Stimulated activated naive CD8-positive, alpha-beta T cell treated with anti-CD3 and anti-CD28 coated beads, Interleukin-15, Interleukin-2, amounts not matched to agents 100 ng/mL and 50 ng/mL, for 24 hours (primary cell): ENCODE results near the gene C14orf119.

Source experiments
- H3K27ac Mint-ChIP-seq: one replicate; pipeline ENCODE4 v1.8.0; 2021; ENCODE audit warnings: mild to moderate bottlenecking, mixed read lengths
- H3K27me3 Mint-ChIP-seq: one replicate; pipeline ENCODE4 v1.8.0; 2021; ENCODE audit warnings: mixed read lengths
- H3K36me3 Mint-ChIP-seq: one replicate; pipeline ENCODE4 v1.8.0; 2021; ENCODE audit warnings: low read depth, mixed read lengths
- H3K4me1 Mint-ChIP-seq: one replicate; pipeline ENCODE4 v1.8.0; 2021; ENCODE audit warnings: low read depth, mixed read lengths
- H3K4me3 Mint-ChIP-seq: one replicate; pipeline ENCODE4 v1.8.0; 2021; ENCODE audit warnings: mild to moderate bottlenecking, mixed read lengths
- H3K9me3 Mint-ChIP-seq: one replicate; pipeline ENCODE4 v1.8.0; 2021; ENCODE audit warnings: mixed read lengths

C14orf119 gene

DNA sequence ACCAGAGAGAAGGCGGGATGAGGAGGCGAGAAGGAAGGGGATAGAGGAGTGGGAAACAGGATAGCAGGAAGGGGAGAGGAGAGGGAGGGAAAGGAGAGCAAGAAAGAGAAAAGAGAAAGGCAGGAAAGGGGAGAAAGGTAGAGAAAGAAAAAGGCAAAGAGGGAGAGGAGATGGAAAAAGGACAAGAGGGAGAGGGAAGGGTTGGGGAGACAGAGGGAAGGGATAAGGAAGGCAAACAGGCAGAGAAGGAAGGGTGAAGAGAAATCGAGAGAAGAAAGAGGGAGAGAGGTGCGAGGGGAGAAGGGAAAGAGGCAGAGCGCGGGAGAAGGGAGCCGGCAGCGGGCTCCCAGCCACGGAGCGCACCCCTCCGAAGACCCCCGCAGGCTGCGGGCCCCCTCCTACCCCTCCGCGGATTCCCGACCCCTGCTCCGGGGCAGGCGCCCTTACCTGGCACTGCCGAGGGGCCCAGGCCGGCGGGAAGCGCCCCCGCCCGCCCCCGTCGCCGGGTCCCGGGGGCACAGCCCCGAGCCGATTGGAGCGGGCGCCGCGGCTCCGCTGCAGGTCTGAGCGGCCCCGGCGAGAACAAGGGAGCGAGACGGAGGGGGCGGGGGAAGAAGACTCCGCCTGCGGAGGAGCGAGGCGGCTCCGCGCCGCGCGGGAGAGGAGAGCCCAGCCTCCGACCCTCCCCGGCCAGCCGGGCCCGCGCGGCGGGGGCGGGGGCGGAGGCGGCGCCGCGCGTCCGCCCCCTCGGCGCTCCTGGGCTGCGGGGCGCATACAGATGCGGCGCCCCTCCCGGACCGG lies 38.1 kb upstream of the C14orf119 start, which contains the start of gene CDH24:
Gene CDH24 (minus strand): TSS at position 565 of the 801 bp plus-strand sequence. CDS start 1,787 bp downstream, outside the sequence.
- Mint-ChIP-seq H3K36me3 (peaks cover 27% of the 10 kb centered on the region), H3K4me1 (peaks cover 19% of the 10 kb centered on the region), H3K9me3 (no peaks in the 10 kb centered on the region), H3K27me3 (peaks cover 5% of the 10 kb centered on the region), H3K4me3 (peak within 1 kb of the TSS; percentile 77), H3K27ac (no peak within 1 kb of the TSS)

DNA sequence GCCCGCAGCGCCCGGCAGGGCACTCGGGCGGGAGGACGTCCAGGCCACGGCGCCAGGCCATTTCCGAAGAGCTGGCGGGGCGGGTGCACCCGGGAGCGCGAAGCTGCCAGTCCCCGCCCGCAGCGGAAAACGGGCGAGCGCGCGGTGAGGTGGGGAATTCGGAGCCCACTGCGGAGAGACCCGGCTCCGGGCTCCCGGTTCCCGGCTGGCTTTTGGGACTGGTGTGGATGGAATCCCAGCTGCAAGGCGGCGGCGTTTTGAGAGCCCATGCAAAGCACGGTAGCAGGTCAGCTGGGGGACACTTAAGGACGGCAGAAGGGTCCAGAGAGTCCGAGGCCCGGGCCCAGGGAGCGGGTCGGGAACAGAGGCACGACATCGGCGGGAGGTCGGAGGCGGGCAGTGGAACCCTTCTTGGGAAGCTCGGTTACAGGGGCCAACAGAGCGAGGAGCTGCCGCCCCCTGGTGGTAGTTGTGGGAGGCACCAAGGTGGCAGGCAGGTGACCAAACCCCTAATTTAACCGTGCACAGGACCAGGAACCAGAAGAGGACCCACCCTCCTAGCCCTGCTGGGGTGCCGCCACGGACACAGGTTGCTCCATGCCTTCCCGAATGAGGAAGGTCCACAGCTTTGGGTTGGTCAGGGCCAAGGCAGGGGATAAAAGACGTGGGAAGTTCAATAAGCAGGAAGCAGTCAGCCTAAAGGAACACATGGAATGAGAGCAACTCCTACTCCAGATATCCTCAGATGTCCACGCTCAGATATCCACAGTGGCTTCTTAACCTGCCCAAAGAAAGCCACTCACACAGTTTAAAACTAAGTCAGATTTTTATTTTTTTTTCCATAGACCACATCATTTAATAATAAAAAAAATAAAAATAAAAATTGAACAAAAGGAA lies 37.3 kb upstream of the C14orf119 start:
- H3K4me3 Mint-ChIP-seq: peak overlapping the region; percentile 77
- H3K36me3 Mint-ChIP-seq: peaks cover 35% of the 10 kb centered on the region

DNA sequence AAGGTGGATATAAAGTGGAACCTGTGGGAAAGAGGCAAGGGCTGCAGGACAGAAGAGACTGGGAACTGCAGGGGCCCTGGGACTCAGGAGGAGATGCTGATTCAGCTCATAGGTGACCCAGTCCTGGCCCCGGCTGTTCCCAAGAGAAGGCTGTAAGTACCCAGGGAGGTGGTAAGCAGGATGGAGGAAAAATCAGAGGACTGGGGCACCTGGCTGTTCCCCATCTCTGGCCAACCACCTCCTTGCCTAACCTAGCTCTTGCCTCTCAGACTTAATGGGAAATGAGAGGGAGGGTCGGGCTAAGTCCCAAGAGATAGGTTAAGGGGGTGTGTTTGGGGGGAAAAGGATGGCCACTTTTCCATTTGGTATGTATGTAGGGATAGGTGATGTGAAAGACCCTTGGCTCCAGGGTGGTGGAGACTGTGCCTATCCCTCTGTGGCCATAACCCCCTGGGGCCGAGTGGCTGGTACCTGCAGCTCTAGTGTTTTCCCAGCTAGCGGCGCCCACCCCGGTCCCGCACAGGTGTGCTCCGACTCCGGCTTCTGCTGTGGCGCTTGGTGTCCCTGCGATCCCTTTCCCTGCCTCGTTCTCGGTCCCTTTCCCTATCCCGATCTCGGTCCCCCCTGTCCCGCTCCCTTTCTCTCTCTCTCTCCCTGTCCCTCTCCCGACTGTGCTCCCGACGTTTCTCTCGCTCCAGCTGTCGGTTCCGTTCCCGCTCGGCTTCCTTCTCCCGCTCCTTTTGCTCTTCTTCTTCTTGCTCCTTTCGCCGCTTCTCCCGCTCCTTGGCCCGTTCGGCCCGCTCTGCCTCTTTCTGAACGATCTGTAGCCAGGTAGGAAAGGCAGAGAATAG lies 36.4 kb upstream of the C14orf119 start:
- H3K27ac Mint-ChIP-seq: no peak overlapping the region
- H3K27me3 Mint-ChIP-seq: peaks cover 5% of the 10 kb centered on the region
- H3K4me1 Mint-ChIP-seq: peaks cover 19% of the 10 kb centered on the region

More for the DNA sequence above, 37.3 kb upstream of the C14orf119 start:
- H3K9me3 Mint-ChIP-seq: no peaks in the 10 kb centered on the region
- peaks cover 5% of the 10 kb centered on the region for H3K27me3 Mint-ChIP-seq
- H3K27ac Mint-ChIP-seq: no peak overlapping the region
- H3K4me1 Mint-ChIP-seq: peaks cover 19% of the 10 kb centered on the region

DNA sequence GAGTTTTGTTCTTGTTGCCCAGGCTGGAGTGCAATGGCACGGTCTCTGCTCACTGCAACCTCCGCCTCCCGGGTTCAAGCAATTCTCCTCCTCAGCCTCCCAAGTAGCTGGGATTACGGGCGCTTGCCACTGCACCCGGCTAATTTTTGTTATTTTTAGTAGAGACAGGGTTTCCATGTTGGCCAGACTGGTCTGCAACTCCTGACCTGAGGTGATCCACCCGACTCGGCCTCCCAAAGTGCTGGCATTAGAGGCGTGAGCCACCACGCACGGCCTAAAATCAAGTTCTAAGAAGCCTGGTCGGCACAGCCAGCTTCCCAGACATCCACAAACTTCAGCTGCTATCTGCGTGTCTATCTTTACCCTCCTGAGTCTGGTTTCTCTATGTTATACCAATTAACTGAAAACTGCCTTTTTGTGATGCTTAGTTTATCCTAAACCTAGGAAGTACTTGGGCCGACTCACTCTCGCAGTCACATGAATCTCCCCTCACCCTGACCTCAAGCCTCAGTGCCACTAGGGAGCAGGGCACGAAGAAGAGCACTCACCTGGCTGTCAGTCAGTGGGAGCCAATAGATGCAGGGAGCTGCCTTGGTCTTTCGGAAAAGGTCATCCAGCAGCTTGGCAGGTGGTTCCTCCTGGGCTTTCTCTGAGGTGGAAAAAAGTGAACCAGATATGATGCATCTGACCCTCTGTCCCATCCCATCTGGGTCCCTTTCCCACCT lies 34.6 kb upstream of the C14orf119 start:
- Mint-ChIP-seq H3K36me3 (peaks cover 61% of the 10 kb centered on the region), H3K9me3 (no peaks in the 10 kb centered on the region), H3K4me1 (peaks cover 20% of the 10 kb centered on the region), H3K27ac (no peak overlapping the region), H3K4me3 (no peak overlapping the region), H3K27me3 (peaks cover 5% of the 10 kb centered on the region)

More for the DNA sequence above, 36.4 kb upstream of the C14orf119 start:
- no peak overlapping the region for H3K4me3 Mint-ChIP-seq
- peaks cover 44% of the 10 kb centered on the region for H3K36me3 Mint-ChIP-seq
- H3K9me3 Mint-ChIP-seq: no peaks in the 10 kb centered on the region

DNA sequence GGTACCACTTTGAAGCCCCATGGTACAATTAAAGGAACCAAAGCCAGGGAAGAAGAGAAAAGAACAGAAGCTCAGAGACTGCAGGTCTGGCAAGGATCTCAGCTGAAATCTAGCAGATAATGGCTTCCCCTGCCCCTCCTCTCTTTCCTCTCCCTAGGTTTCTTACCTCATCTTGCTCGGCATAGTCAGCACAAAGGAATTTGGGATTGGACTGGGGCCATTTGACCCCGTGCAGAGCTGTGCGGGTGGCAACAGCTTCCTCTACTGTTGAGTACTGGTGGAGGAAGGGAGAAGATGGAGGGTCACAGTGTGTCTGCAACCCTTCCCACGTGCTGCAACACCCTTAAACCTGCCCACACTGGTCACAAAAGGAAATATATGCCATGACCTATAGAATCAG lies 33.3 kb upstream of the C14orf119 start:
- no peak overlapping the region for H3K27ac Mint-ChIP-seq
- no peak overlapping the region for H3K4me3 Mint-ChIP-seq
- H3K27me3 Mint-ChIP-seq: no peaks in the 10 kb centered on the region
- H3K36me3 Mint-ChIP-seq: peaks cover 70% of the 10 kb centered on the region
- H3K9me3 Mint-ChIP-seq: no peaks in the 10 kb centered on the region
- H3K4me1 Mint-ChIP-seq: peaks cover 13% of the 10 kb centered on the region

DNA sequence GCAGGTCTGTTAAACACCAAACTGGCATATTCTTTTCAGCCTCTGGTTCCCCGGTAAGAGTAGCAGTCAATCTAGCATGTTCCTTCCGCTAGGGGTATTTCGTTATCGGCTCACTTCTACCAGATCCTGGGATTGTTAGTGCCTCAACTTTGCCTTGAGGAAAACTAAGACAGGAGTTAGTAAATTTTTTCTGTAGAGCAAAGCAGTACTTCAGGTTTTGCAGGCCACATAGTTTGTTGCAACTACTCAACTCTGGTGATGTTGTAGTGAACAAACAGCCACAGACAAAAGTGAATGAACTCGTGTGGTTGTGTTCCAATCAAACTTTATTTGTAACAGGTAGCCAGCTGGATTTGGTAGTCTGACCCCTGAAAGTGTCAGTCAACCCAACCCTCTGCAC lies 31.7 kb upstream of the C14orf119 start:
- Mint-ChIP-seq H3K4me3 (no peak overlapping the region), H3K27ac (no peak overlapping the region)

DNA sequence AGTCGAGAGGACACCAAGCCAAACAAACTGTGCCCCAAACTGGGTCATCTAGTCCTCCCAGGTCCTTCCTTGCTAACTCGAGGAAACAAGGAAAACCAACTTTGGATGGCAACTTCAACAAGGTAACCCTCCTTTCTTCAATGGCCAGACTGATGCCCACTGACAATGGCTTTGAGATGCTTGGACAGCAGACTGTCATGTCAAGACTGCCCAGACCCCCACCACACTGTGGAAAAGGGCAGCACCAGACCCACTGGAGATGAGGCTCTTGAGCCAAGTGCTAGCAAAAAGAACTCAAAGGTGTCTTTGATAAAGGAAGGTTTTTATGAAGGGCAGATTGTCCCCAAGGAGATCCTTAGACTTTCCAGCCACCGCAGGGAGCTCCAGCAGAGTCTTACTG lies 28.9 kb upstream of the C14orf119 start:
- Mint-ChIP-seq H3K27me3 (no peaks in the 10 kb centered on the region), H3K36me3 (peaks cover 74% of the 10 kb centered on the region), H3K4me3 (no peak overlapping the region), H3K4me1 (peaks cover 32% of the 10 kb centered on the region), H3K9me3 (no peaks in the 10 kb centered on the region), H3K27ac (no peak overlapping the region)

More for the DNA sequence above, 31.7 kb upstream of the C14orf119 start:
- Mint-ChIP-seq H3K27me3 (no peaks in the 10 kb centered on the region), H3K36me3 (peaks cover 76% of the 10 kb centered on the region), H3K4me1 (peaks cover 7% of the 10 kb centered on the region), H3K9me3 (no peaks in the 10 kb centered on the region)

DNA sequence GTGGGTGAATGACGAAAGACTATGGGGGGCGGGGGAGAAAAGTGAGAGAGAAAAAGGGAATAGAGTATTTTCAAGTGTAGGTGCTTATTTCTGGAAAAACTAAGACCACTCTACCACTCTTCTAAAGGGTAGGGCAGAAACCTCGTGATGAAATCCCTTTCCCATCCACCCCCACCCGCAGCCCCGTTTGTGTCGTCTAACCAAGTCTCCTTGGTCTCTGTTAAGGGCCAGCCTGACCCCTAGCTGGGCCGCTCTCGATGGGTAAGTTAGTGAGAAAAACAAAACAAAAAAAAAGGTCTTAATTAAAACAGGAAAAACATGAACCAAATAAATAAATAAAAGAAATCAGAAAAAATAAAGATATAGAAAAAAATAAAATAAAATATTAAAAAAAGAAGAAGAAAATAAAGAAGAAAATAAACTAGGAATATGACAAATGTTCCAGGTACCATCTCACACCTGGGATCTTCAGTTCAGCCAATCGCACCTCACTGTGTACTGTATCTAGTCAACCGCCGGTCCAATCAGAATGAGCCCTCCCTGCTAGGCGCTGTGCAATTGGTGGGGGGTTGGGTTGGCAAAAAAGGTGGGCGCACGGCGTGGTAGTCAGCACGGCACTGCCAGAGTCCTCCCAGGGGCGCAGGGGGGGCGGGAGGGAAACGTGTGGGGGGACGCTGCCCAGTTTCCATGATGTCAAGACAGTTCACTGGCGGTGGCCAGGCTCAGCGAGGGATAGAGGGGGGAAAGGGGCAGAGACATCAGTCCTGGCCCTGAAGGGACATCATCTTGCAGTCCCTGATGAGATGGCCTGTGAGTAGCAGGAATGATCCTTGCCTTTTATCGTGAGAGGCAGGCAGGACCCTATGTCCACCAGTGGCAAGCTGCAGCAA lies 28.2 kb upstream of the C14orf119 start:
- Mint-ChIP-seq H3K27me3 (no peaks in the 10 kb centered on the region), H3K27ac (no peak overlapping the region), H3K36me3 (peaks cover 78% of the 10 kb centered on the region)

DNA sequence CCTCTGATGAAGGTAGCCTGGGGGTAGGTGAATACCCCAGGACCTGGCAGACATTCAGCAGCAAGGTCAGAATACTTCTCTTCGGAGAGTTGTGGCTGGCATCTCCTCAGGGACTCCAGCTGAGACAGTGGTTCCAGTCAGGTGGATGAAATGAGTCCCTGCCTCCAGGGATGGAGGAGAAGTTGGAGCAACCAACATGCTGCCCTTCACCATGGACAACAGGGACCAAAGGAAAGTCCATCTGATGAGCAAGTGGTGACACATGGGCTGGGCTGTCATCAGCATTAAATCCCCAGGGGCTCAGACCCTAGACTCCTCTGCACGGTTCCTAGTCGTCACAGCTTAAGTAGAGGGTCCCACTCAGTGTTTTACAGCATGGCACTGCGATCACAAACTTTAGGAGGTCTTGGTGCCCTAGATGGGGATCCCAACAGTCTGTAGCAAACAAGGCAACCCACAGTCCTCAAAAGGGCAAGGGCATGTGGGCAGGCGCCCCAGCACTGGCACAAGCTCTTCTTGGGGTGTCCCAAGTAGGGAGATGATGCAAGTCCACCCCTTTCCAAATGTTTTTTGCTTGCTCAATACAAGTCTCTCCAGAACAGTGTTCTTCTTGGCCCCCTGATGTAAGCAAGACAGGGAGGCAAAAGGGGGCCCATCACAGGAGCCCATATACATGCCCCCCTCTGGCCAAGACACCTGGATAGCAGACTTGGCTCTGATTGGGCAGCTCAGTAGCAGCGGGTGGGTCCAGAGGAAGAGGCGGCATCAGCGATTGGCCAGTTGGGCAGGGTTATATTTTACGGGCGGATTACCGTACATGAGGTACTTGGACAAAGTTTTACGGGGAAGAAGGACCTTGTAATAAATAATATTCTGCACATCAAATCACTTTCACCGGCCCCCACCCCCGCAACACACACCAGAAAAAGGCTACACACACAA lies 27.2 kb upstream of the C14orf119 start:
- Mint-ChIP-seq H3K36me3 (peaks cover 77% of the 10 kb centered on the region), H3K9me3 (no peaks in the 10 kb centered on the region), H3K4me1 (peaks cover 47% of the 10 kb centered on the region), H3K4me3 (peak overlapping the region; percentile 51), H3K27ac (peak overlapping the region; percentile 40), H3K27me3 (no peaks in the 10 kb centered on the region)

More for the DNA sequence above, 28.2 kb upstream of the C14orf119 start:
- no peak overlapping the region for H3K4me3 Mint-ChIP-seq
- H3K9me3 Mint-ChIP-seq: no peaks in the 10 kb centered on the region
- H3K4me1 Mint-ChIP-seq: peaks cover 39% of the 10 kb centered on the region

DNA sequence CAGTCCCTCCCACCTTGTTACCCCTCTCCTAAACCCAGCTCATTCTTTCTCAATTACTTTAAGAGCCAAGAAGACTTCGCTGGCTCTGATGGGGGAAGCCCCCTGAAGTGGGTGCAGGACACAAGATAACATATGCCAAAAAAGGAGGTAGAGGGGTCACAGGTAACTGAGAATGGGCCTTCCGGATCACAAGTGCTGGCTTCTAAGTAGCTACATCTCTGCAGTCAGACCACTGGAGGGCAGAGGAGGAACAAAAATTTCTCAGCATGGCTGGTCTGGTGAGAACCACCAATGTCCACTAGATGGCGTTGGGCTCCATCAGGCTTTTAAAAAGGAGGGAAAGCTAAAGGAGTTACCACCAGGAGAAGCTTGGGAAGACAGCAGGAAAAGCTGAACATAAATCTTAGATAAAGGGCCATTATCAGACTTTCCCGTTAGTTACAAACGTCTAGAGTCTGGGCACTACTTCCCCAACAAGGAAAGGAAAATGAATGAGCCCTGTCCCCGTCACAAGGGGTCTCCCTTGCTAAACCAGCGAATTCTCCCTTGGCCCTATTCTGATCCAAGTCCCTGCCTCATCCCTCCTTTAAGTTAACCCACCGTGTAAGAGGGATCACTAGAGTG lies 26.4 kb upstream of the C14orf119 start:
- Mint-ChIP-seq H3K27me3 (no peaks in the 10 kb centered on the region), H3K4me3 (peak overlapping the region; percentile 51), H3K36me3 (peaks cover 69% of the 10 kb centered on the region), H3K4me1 (peaks cover 47% of the 10 kb centered on the region), H3K9me3 (no peaks in the 10 kb centered on the region), H3K27ac (peak overlapping the region; percentile 72)

DNA sequence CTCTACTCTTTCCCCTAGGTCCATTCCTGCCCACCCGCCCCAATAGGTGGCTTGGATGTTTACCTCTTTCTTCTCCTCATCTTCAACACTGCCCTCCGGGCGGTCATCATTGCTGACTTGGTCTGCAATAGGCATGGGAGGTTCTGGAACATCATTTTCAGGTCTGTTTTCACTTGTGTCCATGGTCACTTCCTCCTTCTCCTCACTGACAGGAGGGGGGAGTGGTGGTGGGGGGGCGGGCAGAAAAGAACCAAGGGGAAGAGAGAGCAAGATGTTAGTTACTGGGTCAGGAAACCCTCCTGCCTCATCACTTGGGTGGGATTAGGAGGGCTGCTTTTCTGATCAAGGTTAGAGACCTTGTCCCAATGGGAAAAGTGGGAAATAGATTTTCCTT lies 25.9 kb upstream of the C14orf119 start:
- H3K36me3 Mint-ChIP-seq: peaks cover 66% of the 10 kb centered on the region

More for the DNA sequence above, 25.9 kb upstream of the C14orf119 start:
- no peaks in the 10 kb centered on the region for H3K27me3 Mint-ChIP-seq
- H3K4me3 Mint-ChIP-seq: peak overlapping the region; percentile 95
- H3K9me3 Mint-ChIP-seq: no peaks in the 10 kb centered on the region
- H3K4me1 Mint-ChIP-seq: peaks cover 47% of the 10 kb centered on the region
- H3K27ac Mint-ChIP-seq: peak overlapping the region; percentile 72
